MCF 10A (cell line): ENCODE results near the gene ARHGAP1. TPM values are rescaled to one million over a fixed set of nuclear protein-coding genes. Genes with fewer than 3 reads are reported as not detected.

Experiments
- Bru-seq: library from RNA; stranded (reverse); fragments of 400-500 nt; gene quantifications from one replicate; lab custom pipeline; 2021; lab: Mats Ljungman, UMichigan
- BruChase-seq, 2 experiments: library from RNA; stranded (reverse); fragments of 400-500 nt; gene quantifications; one replicate each; lab custom pipeline; 2021; lab: Mats Ljungman, UMichigan
- BruUV-seq: library from RNA; stranded (reverse); fragments of 400-500 nt; replicated peaks from 2 replicates; lab custom pipeline; 2021; lab: Mats Ljungman, UMichigan
- CTCF ChIA-PET: fragments of 300-600 bp; sonication (Branson Sonifier 250); formaldehyde crosslinking; extraction: SDS; loops from one replicate; lab custom pipeline; 2021; ENCODE audit warnings: antibody characterized with exemption, inconsistent platforms; lab: Yijun Ruan, JAX
- POLR2A ChIA-PET: fragments of 300-600, 350-650 bp; sonication (Branson Sonifier 250); formaldehyde crosslinking; extraction: SDS; loops from one replicate; lab custom pipeline; 2020; ENCODE audit warnings: antibody characterized with exemption, inconsistent platforms; lab: Yijun Ruan, JAX
- DNase-seq: peaks from one replicate; pipeline ENCODE4 v3.0.0-alpha.2; 2018; ENCODE audit not compliant: unreplicated experiment
- H3K27ac Mint-ChIP-seq: one replicate; pipeline ENCODE4 v1.8.0; 2022; ENCODE audit warnings: mild to moderate bottlenecking, low read depth, mixed read lengths; ENCODE audit not compliant: unreplicated experiment
- H3K27me3 Mint-ChIP-seq: one replicate; pipeline ENCODE4 v1.8.0; 2022; ENCODE audit warnings: mixed read lengths; ENCODE audit not compliant: insufficient read depth, unreplicated experiment
- H3K36me3 Mint-ChIP-seq: one replicate; pipeline ENCODE4 v1.8.0; 2022; ENCODE audit warnings: mild to moderate bottlenecking, moderate library complexity, mixed read lengths; ENCODE audit not compliant: insufficient read depth, unreplicated experiment
- H3K4me1 Mint-ChIP-seq: one replicate; pipeline ENCODE4 v1.8.0; 2022; ENCODE audit warnings: mixed read lengths; ENCODE audit not compliant: insufficient read depth, unreplicated experiment
- H3K4me3 Mint-ChIP-seq: one replicate; pipeline ENCODE4 v1.8.0; 2022; ENCODE audit warnings: mild to moderate bottlenecking, moderate library complexity, mixed read lengths; ENCODE audit not compliant: unreplicated experiment
- H3K9me3 Mint-ChIP-seq: one replicate; pipeline ENCODE4 v1.8.0; 2022; ENCODE audit warnings: mixed read lengths; ENCODE audit not compliant: unreplicated experiment
- CTCF ChIP-seq: fragments of 200-600 bp; IDR thresholded peaks from one replicate; pipeline ENCODE4 v1.8.0; 2022; ENCODE audit warnings: antibody characterized with exemption, mild to moderate bottlenecking; ENCODE audit not compliant: unreplicated experiment
- intact Hi-C: fragments of 100-400 bp; cut with micrococcal nuclease; formaldehyde crosslinking; loops from 2 replicates; pipeline ENCODE4 v1.14.1; 2022
- long read RNA-seq: library from polyadenylated mRNA; stranded (forward); transcript quantifications from one replicate; pipeline ENCODE4 v2.0.0, GENCODE V29; 2022
- total RNA-seq: library from RNA; stranded (reverse); gene quantifications from 2 replicates; pipeline ENCODE4 v1.2.3, GENCODE V29; 2022

ARHGAP1 gene
- 61.0 and 63.6 TPM in 2 replicates for total RNA-seq
- Bru-seq, nascent RNA, result percentile 68 among the genes with signal in this experiment
- BruChase-seq, experiment 1, labeled RNA remaining after a 6-hour chase, result percentile 85 among the genes with signal in this experiment
- BruChase-seq, experiment 2, labeled RNA remaining after a 2-hour chase, result percentile 70 among the genes with signal in this experiment
- long read RNA-seq, transcript ARHGAP1-201 (13 exons, 3,375 nt), result major isoform, 80 of 161 reads
- long read RNA-seq, partial matches to known transcripts, result 48 of 161 reads
- long read RNA-seq, other reads (novel, unspliced or antisense), result 30 of 161 reads

GRCh38 chr11:46700241-46701077 lies at the start of gene ARHGAP1, which contains the start of gene ZNF408:
ARHGAP1 (minus strand) TSS chr11:46700619; CDS start chr11:46696107, 4,512 bp downstream.
ZNF408 (plus strand) TSS chr11:46701031; CDS start chr11:46701048, 17 bp downstream.
- no TSS peak for BruUV-seq
- H3K9me3 Mint-ChIP-seq, result no peaks in the 10 kb centered on the region
- peak within 1 kb of the TSS; percentile 99 for H3K4me3 Mint-ChIP-seq
- TF ChIP-seq CTCF, result no peak
- peak; percentile 98 for DNase-seq
- ChIA-PET CTCF (interaction anchor here (0.8 to 1.9 kb wide), 3 partner anchors 10 to 31 kb away, joined by 5 to 9 read pairs (median 5); no protein-coding TSS in a partner anchor), POLR2A (interaction anchor here (0.6 to 7.0 kb wide), 23 partner anchors 10 to 779 kb away, joined by 3 to 150 read pairs (median 4); partner anchors contain the start of genes AMBRA1, ATG13, CKAP5 and CSTPP1)
- peaks cover 52% of the 10 kb centered on the region for H3K36me3 Mint-ChIP-seq
- H3K27me3 Mint-ChIP-seq, result no peaks in the 10 kb centered on the region
- intact Hi-C loops, result no loop called here
- peaks cover 21% of the 10 kb centered on the region for H3K4me1 Mint-ChIP-seq
- H3K27ac Mint-ChIP-seq, result peak within 1 kb of the TSS; percentile 98

- DNase-seq, result no peak
- H3K27me3 Mint-ChIP-seq, result no peaks in the 10 kb centered on the region
- ChIA-PET POLR2A (interaction anchor here (0.6 kb wide), 1 partner anchor 87 kb away, joined by 3 read pairs; no protein-coding TSS in a partner anchor), CTCF (interaction anchor here (0.7 to 1.3 kb wide), 2 partner anchors 10 to 997 kb away, joined by 4 to 5 read pairs; no protein-coding TSS in a partner anchor)
- no peak overlapping the region for H3K4me3 Mint-ChIP-seq
- BruUV-seq, result no TSS peak
- peaks cover 91% of the 10 kb centered on the region for H3K36me3 Mint-ChIP-seq
- TF ChIP-seq CTCF, result no peak
- H3K27ac Mint-ChIP-seq, result no peak overlapping the region
- H3K4me1 Mint-ChIP-seq, result no peaks in the 10 kb centered on the region
- intact Hi-C loops, result no loop called here
- H3K9me3 Mint-ChIP-seq, result no peaks in the 10 kb centered on the region
Observed at GRCh38 chr11:46747150-46747549, 46.7 kb upstream of the ARHGAP1 start.

GRCh38 chr11:46745995-46746394 lies 45.6 kb upstream of the ARHGAP1 start:
- ChIA-PET CTCF (interaction anchor here (0.8 kb wide), 1 partner anchor 63 kb away, joined by 4 read pairs; no protein-coding TSS in a partner anchor), POLR2A (no interaction called here)
- Mint-ChIP-seq H3K4me3 (no peak overlapping the region), H3K27ac (no peak overlapping the region), H3K9me3 (no peaks in the 10 kb centered on the region), H3K36me3 (peaks cover 88% of the 10 kb centered on the region), H3K27me3 (no peaks in the 10 kb centered on the region), H3K4me1 (no peaks in the 10 kb centered on the region)
- intact Hi-C loops, result no loop called here
- BruUV-seq, result no TSS peak
- no peak for DNase-seq
- no peak for TF ChIP-seq CTCF
